ENCODE measurements around the gene NEUROG3.

NEUROG3 gene

DNA sequence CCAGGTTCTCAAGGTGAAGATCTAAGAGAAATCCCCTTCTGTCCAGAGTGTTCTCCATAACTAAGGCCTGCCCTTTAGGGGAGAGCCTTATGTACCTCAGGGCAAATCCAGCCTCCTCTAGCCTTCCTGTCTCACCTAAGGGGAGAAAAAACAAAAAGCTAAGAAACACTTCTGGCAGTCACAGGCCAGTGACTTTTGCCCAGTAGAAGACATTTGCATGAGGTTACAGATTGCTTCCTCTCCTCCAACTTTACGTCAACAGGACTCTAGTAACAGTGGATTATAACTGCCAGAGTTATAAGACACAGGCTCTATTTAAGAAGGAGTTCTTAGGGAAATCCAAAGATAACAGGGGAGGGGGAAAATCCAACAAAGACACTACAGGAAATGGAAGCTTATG lies 40.9 kb upstream of the NEUROG3 start:
- TF ChIP-seq FOXK2 (IDR thresholded peaks at IDR 0.05): no peak
- TF ChIP-seq, protein P1, sequence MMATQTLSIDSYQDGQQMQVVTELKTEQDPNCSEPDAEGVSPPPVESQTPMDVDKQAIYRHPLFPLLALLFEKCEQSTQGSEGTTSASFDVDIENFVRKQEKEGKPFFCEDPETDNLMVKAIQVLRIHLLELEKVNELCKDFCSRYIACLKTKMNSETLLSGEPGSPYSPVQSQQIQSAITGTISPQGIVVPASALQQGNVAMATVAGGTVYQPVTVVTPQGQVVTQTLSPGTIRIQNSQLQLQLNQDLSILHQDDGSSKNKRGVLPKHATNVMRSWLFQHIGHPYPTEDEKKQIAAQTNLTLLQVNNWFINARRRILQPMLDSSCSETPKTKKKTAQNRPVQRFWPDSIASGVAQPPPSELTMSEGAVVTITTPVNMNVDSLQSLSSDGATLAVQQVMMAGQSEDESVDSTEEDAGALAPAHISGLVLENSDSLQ (IDR thresholded peaks at IDR 0.05): no peak
- TF ChIP-seq SP1 (IDR thresholded peaks at IDR 0.05): no peak
- no peak for TF ChIP-seq HDGF (IDR thresholded peaks at IDR 0.05; ENCODE audit: borderline replicate concordance)
- TF ChIP-seq NFRKB (IDR thresholded peaks at IDR 0.05): no peak
- no peak for TF ChIP-seq BHLHE40 (IDR thresholded peaks at IDR 0.05; ENCODE audit: borderline replicate concordance)
- TF ChIP-seq ELF4 (IDR thresholded peaks at IDR 0.05): no peak
- no peak for TF ChIP-seq CTBP1 (IDR thresholded peaks at IDR 0.05; ENCODE audit: borderline replicate concordance)
- TF ChIP-seq SUZ12 (IDR thresholded peaks at IDR 0.05): no peak
- no peak for TF ChIP-seq TARDBP (IDR thresholded peaks at IDR 0.05)
- TF ChIP-seq ZNF384 (IDR thresholded peaks at IDR 0.05): no peak
- no peak for TF ChIP-seq FOXA1 (IDR thresholded peaks at IDR 0.05)
- no peak for TF ChIP-seq ARNT (IDR thresholded peaks at IDR 0.05)
- TF ChIP-seq FOXM1 (IDR thresholded peaks at IDR 0.05; ENCODE audit: borderline replicate concordance): no peak
- no peak for TF ChIP-seq L3MBTL2 (conservative IDR thresholded peaks at IDR 0.05)
- no peak for TF ChIP-seq LEF1 (IDR thresholded peaks at IDR 0.05; ENCODE audit: borderline replicate concordance)
- DNase-seq (ENCODE audit: extremely low spot score): no peak
- CTCF ChIA-PET: interaction anchor here (0.8 kb wide), 1 partner anchor 15 kb away, joined by 3 read pairs; no protein-coding TSS in a partner anchor
- POLR2A ChIA-PET: no interaction called here

DNA sequence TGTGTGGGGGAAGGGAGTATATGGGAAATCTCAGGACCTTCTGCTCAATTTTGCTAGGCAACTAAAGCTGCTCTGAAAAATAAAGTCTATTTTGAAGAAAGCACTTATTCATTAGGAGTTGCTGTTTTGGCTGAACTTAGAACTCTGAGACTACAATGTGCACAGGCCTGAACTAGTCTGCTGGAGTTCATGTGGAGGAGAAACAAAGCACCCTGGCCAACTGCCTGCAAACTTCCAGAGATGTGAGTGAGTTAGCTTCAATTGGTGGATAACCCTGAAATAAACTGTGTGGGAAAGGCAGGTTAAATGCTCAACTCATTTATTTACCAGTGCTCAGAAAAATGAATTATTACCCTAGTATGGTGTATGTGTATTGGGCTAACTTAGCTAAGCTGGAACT lies 39.5 kb upstream of the NEUROG3 start:
- DNase-seq (ENCODE audit: extremely low spot score): no peak
- ChIA-PET POLR2A (no interaction called here), CTCF (no interaction called here)
- TF ChIP-seq FOXM1 (IDR thresholded peaks at IDR 0.05; ENCODE audit: borderline replicate concordance) (no peak), CTBP1 (IDR thresholded peaks at IDR 0.05; ENCODE audit: borderline replicate concordance) (no peak), FOXK2 (IDR thresholded peaks at IDR 0.05) (no peak), LEF1 (IDR thresholded peaks at IDR 0.05; ENCODE audit: borderline replicate concordance) (no peak), ZNF384 (IDR thresholded peaks at IDR 0.05) (no peak), TARDBP (IDR thresholded peaks at IDR 0.05) (no peak), ELF4 (IDR thresholded peaks at IDR 0.05) (no peak), ARNT (IDR thresholded peaks at IDR 0.05) (no peak), SUZ12 (IDR thresholded peaks at IDR 0.05) (no peak), NFRKB (IDR thresholded peaks at IDR 0.05) (no peak), L3MBTL2 (conservative IDR thresholded peaks at IDR 0.05) (no peak), BHLHE40 (IDR thresholded peaks at IDR 0.05; ENCODE audit: borderline replicate concordance) (no peak), HDGF (IDR thresholded peaks at IDR 0.05; ENCODE audit: borderline replicate concordance) (no peak), SP1 (IDR thresholded peaks at IDR 0.05) (no peak), FOXA1 (IDR thresholded peaks at IDR 0.05) (no peak)
- TF ChIP-seq, protein P1 (IDR thresholded peaks at IDR 0.05): no peak

DNA sequence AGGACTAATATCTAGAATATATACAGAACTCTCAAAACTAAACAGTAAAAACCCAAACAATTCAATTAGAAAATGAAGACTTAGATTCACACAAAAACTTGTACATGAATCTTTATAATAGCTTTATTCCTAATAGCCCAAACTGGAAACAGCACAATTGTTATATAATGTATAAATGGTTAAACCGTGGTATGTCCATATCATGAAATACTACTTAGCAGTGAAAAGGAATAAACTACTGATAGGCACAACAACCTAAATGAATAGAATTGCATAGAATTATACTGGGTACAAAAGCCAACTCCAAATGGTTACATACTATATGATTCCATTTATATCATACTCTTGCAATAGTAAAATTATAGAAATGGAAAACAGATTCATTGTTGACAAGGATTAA lies 35.9 kb upstream of the NEUROG3 start:
- POLR2A ChIA-PET: no interaction called here
- no peak for TF ChIP-seq TARDBP (IDR thresholded peaks at IDR 0.05)
- TF ChIP-seq SP1 (IDR thresholded peaks at IDR 0.05): no peak
- no peak for TF ChIP-seq BHLHE40 (IDR thresholded peaks at IDR 0.05; ENCODE audit: borderline replicate concordance)
- TF ChIP-seq, protein P1 (IDR thresholded peaks at IDR 0.05): no peak
- no peak for TF ChIP-seq L3MBTL2 (conservative IDR thresholded peaks at IDR 0.05)
- no peak for TF ChIP-seq LEF1 (IDR thresholded peaks at IDR 0.05; ENCODE audit: borderline replicate concordance)
- no peak for DNase-seq (ENCODE audit: extremely low spot score)
- CTCF ChIA-PET: no interaction called here

DNA sequence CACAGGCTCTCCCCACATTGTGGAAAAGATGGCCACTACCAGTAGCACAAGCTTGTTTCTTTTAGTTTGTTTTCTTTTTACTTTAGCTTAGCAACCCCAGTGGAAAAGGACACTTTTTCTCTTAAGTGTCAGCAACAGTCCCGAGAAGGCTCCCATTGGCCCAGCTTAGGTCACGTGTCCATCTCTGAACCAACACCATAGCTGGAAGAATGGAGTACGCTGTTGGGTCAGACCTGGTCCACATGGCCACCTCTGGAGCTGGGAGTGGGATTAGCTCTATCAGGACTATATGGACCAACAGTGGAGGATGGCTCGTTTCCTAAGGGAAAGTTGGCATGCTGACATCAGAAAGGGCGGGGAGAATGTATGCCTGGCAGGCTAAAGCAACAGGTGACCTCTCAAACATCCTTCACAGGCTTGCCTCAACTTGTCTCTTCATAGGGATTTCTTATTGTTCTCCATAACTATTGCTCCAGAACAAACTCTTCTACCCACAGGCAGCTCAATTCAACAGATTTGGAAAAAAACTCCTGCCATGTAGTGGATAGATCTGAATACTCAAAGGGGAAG lies 27.6 kb upstream of the NEUROG3 start:
- DNase-seq (ENCODE audit: extremely low spot score): no peak
- CTCF ChIA-PET: no interaction called here
- no peak for TF ChIP-seq TARDBP (IDR thresholded peaks at IDR 0.05)
- TF ChIP-seq CTBP1 (IDR thresholded peaks at IDR 0.05; ENCODE audit: borderline replicate concordance): no peak
- no peak for TF ChIP-seq LEF1 (IDR thresholded peaks at IDR 0.05; ENCODE audit: borderline replicate concordance)
- TF ChIP-seq SP1 (IDR thresholded peaks at IDR 0.05): no peak
- TF ChIP-seq ELF4 (IDR thresholded peaks at IDR 0.05): no peak
- no peak for TF ChIP-seq FOXA1 (IDR thresholded peaks at IDR 0.05)
- TF ChIP-seq, protein P1 (IDR thresholded peaks at IDR 0.05): no peak
- no peak for TF ChIP-seq FOXK2 (IDR thresholded peaks at IDR 0.05)
- no peak for TF ChIP-seq HDGF (IDR thresholded peaks at IDR 0.05; ENCODE audit: borderline replicate concordance)
- no peak for TF ChIP-seq ARNT (IDR thresholded peaks at IDR 0.05)
- no peak for TF ChIP-seq BHLHE40 (IDR thresholded peaks at IDR 0.05; ENCODE audit: borderline replicate concordance)
- TF ChIP-seq ZNF384 (IDR thresholded peaks at IDR 0.05): no peak
- no peak for TF ChIP-seq SUZ12 (IDR thresholded peaks at IDR 0.05)
- no peak for TF ChIP-seq L3MBTL2 (conservative IDR thresholded peaks at IDR 0.05)
- POLR2A ChIA-PET: no interaction called here

DNA sequence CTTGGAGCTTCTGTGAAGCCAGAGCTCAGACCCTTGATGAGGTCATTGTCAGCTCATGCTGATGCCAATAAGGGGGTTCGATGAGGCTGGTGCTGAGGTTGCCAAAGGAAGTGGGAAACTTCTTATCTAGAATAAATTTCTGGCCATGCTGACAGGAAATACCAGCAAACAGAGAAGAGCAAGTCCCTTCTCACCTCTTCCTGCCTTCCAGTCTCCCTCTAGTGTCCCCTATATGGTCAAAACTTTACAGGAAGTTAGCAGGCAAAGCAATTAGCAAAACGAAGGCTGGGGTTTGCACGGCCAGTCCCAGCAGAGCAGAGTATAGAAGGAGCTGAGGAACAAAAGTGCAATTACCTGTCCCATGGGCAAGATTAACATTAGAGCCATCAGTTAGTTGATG lies 15.1 kb upstream of the NEUROG3 start:
- ChIA-PET POLR2A (no interaction called here), CTCF (no interaction called here)
- DNase-seq (ENCODE audit: extremely low spot score): no peak
- TF ChIP-seq HDGF (IDR thresholded peaks at IDR 0.05; ENCODE audit: borderline replicate concordance): no peak
- no peak for TF ChIP-seq TARDBP (IDR thresholded peaks at IDR 0.05)
- TF ChIP-seq FOXK2 (IDR thresholded peaks at IDR 0.05): no peak
- no peak for TF ChIP-seq SP1 (IDR thresholded peaks at IDR 0.05)
- no peak for TF ChIP-seq FOXA1 (IDR thresholded peaks at IDR 0.05)
- no peak for TF ChIP-seq L3MBTL2 (conservative IDR thresholded peaks at IDR 0.05)
- TF ChIP-seq LEF1 (IDR thresholded peaks at IDR 0.05; ENCODE audit: borderline replicate concordance): no peak
- TF ChIP-seq ZNF384 (IDR thresholded peaks at IDR 0.05): no peak
- TF ChIP-seq ELF4 (IDR thresholded peaks at IDR 0.05): no peak
- TF ChIP-seq, protein P1 (IDR thresholded peaks at IDR 0.05): no peak
- TF ChIP-seq CTBP1 (IDR thresholded peaks at IDR 0.05; ENCODE audit: borderline replicate concordance): no peak
- TF ChIP-seq FOXM1 (IDR thresholded peaks at IDR 0.05; ENCODE audit: borderline replicate concordance): no peak
- TF ChIP-seq SUZ12 (IDR thresholded peaks at IDR 0.05): no peak
- no peak for TF ChIP-seq BHLHE40 (IDR thresholded peaks at IDR 0.05; ENCODE audit: borderline replicate concordance)
- no peak for TF ChIP-seq ARNT (IDR thresholded peaks at IDR 0.05)
- TF ChIP-seq NFRKB (IDR thresholded peaks at IDR 0.05): no peak

Data from HEK293T (cell line).